HuH-7.5 (cell line): ENCODE data around the gene FMN2.

Experiments
- DNase-seq: peaks from one replicate; pipeline ENCODE4 v3.0.0; 2011; ENCODE audit warnings: low spot score

Gene FMN2

GRCh38 chr1:240198376-240198775 lies 106.7 kb downstream of the FMN2 start:
- DNase-seq = no peak

- DNase-seq = no peak
These were observed 108.3 kb downstream of the FMN2 start for GRCh38 chr1:240199758-240200645.

GRCh38 chr1:240201931-240202330 lies 110.2 kb downstream of the FMN2 start:
- no peak for DNase-seq

GRCh38 chr1:240207073-240207709 lies 115.5 kb downstream of the FMN2 start:
- no peak for DNase-seq

- no peak for DNase-seq
These were observed 118.3 kb downstream of the FMN2 start for GRCh38 chr1:240210026-240210425.

- no peak for DNase-seq
These were observed 120.9 kb downstream of the FMN2 start for GRCh38 chr1:240212556-240212955.

- no peak for DNase-seq
These were observed 125.7 kb downstream of the FMN2 start for GRCh38 chr1:240217403-240217802.

- DNase-seq = no peak
These were observed 127.4 kb downstream of the FMN2 start for GRCh38 chr1:240219104-240219503.

GRCh38 chr1:240226102-240226501 lies 134.4 kb downstream of the FMN2 start:
- no peak for DNase-seq

GRCh38 chr1:240230816-240231215 lies 139.1 kb downstream of the FMN2 start:
- no peak for DNase-seq

GRCh38 chr1:240232530-240232929 lies 140.8 kb downstream of the FMN2 start:
- DNase-seq = no peak

- DNase-seq = no peak
These were observed 143.0 kb downstream of the FMN2 start for GRCh38 chr1:240234485-240235210.

GRCh38 chr1:240235521-240236288 lies 144.0 kb downstream of the FMN2 start:
- DNase-seq = no peak

- no peak for DNase-seq
These were observed 145.6 kb downstream of the FMN2 start for GRCh38 chr1:240237305-240237721.

GRCh38 chr1:240239309-240239708 lies 147.6 kb downstream of the FMN2 start:
- DNase-seq = no peak

- DNase-seq = no peak
These were observed 149.6 kb downstream of the FMN2 start for GRCh38 chr1:240241278-240241677.

GRCh38 chr1:240242601-240243144 lies 151.0 kb downstream of the FMN2 start:
- DNase-seq = no peak

- DNase-seq = no peak
These were observed 153.4 kb downstream of the FMN2 start for GRCh38 chr1:240244968-240245628.

GRCh38 chr1:240245629-240246020 lies 153.9 kb downstream of the FMN2 start:
- no peak for DNase-seq

GRCh38 chr1:240247899-240248298 lies 156.2 kb downstream of the FMN2 start:
- DNase-seq = no peak

GRCh38 chr1:240254006-240254405 lies 162.3 kb downstream of the FMN2 start:
- no peak for DNase-seq
